Esophagus muscularis mucosa (tissue), 3 donors: ENCODE measurements around the gene LTB4R2.

Source experiments
- CTCF ChIP-seq, 3 experiments: fragments of 200-600 bp in 2 of 3; fragments of 450-650 bp in 1 of 3; sonication (generic) in 2 of 3; IDR thresholded peaks; one replicate each; pipeline ENCODE4 v1.5.1; 2017 to 2019; ENCODE audit warnings: antibody characterized with exemption in 3 of 3, mild to moderate bottlenecking in 2 of 3, moderate library complexity in 1 of 3
- POLR2A ChIP-seq: fragments of 450-650 bp; IDR thresholded peaks from one replicate; pipeline ENCODE4 v1.6.1; 2017; ENCODE audit warnings: antibody characterized with exemption, moderate library complexity, mild to moderate bottlenecking, low read depth
- POLR2AphosphoS5 ChIP-seq, 2 donors: sonication (generic); formaldehyde crosslinking; IDR thresholded peaks; one replicate each; pipeline ENCODE4 v1.6.1; 2017; ENCODE audit warnings: antibody characterized with exemption in 2 of 2

- no peak for TF ChIP-seq CTCF (IDR thresholded peaks at IDR 0.05)
- no peak for TF ChIP-seq POLR2A
- TF ChIP-seq POLR2AphosphoS5 (IDR thresholded peaks at IDR 0.05) = no peak
Observed at GRCh38 chr14:24353559-24354481, 43.9 kb downstream of the LTB4R2 start.
